Activated CD8-positive, alpha-beta memory T cell treated with anti-CD3 and anti-CD28 coated beads for 1 hour (primary cell): ENCODE data around the gene SLC43A2.
"Not testable (repeated sequence)": the region's sequence is repeated elsewhere in the genome, so short reads cannot be mapped to it uniquely, and the experiment has no call there.

Source experiments
- DNase-seq, 2 donors: peaks; one replicate each; pipeline ENCODE4 v3.0.0-alpha.2; 2020; ENCODE audit warnings: low read depth in 1 of 2; ENCODE audit errors: extremely low read depth in 1 of 2

SLC43A2 gene

GRCh38 chr17:1546292-1546922, 82.2 kb downstream of the SLC43A2 start:
- DNase-seq = no peak

GRCh38 chr17:1545618-1546017, 83.0 kb downstream of the SLC43A2 start:
- no peak for DNase-seq

GRCh38 chr17:1542316-1542715, 86.3 kb downstream of the SLC43A2 start:
- DNase-seq = no peak

GRCh38 chr17:1541367-1541904, 87.2 kb downstream of the SLC43A2 start:
- no peak for DNase-seq

GRCh38 chr17:1539811-1540210, 88.8 kb downstream of the SLC43A2 start:
- no peak for DNase-seq

GRCh38 chr17:1535737-1536136, 92.9 kb downstream of the SLC43A2 start:
- no peak for DNase-seq

GRCh38 chr17:1533661-1534325, 94.8 kb downstream of the SLC43A2 start:
- DNase-seq = no peak

GRCh38 chr17:1532836-1533602, 95.6 kb downstream of the SLC43A2 start:
- peak in 1 of 2 donors; percentile 14 for DNase-seq

- no peak for DNase-seq
These were observed 98.8 kb downstream of the SLC43A2 start for GRCh38 chr17:1529863-1530262.

- DNase-seq = not testable (repeated sequence)
These were observed 101.8 kb downstream of the SLC43A2 start for GRCh38 chr17:1526876-1527275.

GRCh38 chr17:1522626-1523025, 106.0 kb downstream of the SLC43A2 start:
- no peak for DNase-seq

- DNase-seq = no peak
These were observed 107.5 kb downstream of the SLC43A2 start for GRCh38 chr17:1521086-1521640.

GRCh38 chr17:1519678-1520077, 109.0 kb downstream of the SLC43A2 start:
- no peak for DNase-seq
